Astrocyte of the hippocampus (primary cell): ENCODE measurements around the gene DBET.
"Not testable (repeated sequence)": the region's sequence is repeated elsewhere in the genome, so short reads cannot be mapped to it uniquely, and the experiment has no call there.

Experiments
- DNase-seq: peaks from one replicate; pipeline ENCODE4 v3.0.0; 2011; ENCODE audit warnings: low read depth, low spot score

The DBET gene

DNA sequence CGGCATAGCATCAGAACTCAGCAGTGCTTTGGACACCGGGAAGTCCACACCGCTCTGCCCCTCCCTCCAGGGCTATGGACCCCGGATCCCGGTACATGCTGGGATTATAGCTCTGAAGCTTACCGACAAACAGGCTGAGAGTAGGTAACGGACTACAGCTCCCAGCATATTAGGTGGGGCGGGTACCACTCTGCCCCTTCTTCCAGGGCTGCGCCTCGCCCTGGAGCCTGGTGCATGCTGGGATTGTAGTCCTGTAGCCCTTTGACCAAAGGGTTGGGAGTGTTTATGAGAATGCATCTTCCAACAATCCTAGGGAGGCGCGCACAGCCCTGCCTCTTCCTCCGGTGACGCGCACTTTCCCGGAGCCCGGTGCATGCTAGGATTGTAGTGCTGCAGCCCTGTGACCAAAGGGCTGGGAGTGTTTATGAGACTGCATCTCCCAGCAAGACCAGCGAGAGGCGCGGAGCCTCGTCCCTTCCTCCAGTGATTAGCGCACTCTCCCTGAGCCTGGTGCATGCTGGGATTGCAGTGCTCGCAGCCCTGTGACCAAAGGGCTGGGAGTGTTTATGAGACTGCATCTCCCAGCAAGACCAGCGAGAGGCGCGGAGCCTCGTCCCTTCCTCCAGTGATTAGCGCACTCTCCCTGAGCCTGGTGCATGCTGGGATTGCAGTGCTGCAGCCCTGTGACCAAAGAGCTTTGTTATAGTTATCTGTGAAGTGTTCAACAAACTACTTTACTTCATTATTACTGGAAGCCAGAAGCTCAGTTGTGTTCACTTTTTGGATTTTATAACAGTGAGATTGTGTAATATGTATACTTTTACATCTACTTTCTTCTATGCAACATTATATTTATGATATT is 14.7 kb upstream of the DBET start:
- not testable (repeated sequence) for DNase-seq

GRCh38 chr4:190058997-190059396 is 5.3 kb upstream of the DBET start:
- DNase-seq, result not testable (repeated sequence)

DNA sequence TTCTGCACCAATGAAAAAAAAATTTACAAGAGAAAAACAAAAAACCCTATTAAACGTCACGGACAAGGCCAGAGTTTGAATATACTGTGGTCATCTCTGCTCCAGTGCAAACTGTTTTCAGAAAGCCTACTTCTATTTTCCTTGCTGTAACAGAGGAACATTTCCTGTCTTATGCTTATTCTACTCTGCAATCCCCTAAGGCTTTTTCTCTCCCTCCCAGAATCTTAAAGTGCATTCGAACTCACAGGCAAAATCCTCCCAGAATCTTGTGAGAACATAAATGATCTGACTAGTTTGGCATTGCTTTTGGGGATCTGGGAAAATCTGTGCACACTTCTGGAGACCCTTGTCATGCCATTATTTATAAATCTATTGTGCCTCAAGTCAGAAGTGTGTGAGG is 503 bp downstream of the DBET start:
- not testable (repeated sequence) for DNase-seq

DNA sequence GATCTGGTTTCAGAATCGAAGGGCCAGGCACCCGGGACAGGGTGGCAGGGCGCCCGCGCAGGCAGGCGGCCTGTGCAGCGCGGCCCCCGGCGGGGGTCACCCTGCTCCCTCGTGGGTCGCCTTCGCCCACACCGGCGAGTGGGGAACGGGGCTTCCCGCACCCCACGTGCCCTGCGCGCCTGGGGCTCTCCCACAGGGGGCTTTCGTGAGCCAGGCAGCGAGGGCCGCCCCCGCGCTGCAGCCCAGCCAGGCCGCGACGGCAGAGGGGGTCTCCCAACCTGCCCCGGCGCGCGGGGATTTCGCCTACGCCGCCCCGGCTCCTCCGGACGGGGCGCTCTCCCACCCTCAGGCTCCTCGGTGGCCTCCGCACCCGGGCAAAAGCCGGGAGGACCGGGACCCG is 4.0 kb downstream of the DBET start:
- DNase-seq, result not testable (repeated sequence)

DNA sequence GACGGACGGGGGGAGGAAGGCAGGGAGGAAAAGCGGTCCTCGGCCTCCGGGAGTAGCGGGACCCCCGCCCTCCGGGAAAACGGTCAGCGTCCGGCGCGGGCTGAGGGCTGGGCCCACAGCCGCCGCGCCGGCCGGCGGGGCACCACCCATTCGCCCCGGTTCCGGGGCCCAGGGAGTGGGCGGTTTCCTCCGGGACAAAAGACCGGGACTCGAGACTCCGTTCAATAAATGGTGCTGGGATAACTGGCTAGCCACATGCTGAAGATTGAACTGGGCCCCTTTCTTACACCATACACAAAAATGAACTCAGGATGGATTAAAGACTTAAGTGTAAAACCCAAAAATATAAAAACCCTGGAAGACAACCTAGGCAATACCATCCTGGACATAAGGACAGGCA is 28.8 kb downstream of the DBET start:
- DNase-seq, result not testable (repeated sequence)

DNA sequence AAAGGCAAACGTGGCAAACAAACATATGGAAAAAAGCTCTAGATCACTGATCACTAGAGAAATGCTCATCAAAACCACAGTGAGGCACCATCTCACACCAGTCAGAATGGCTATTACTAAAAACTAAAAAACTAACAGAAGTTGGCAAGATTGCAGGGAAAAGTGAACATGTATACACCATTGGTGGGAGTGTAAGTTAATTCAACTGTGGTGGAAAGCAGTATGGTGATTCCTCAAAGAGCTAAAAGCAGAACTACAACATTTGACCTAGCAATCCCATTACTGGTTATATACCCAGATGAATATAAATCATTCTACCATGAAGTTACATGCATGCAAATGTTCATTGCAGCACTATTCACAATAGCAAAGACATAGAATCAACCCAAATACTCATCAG is 29.7 kb downstream of the DBET start:
- not testable (repeated sequence) for DNase-seq

DNA sequence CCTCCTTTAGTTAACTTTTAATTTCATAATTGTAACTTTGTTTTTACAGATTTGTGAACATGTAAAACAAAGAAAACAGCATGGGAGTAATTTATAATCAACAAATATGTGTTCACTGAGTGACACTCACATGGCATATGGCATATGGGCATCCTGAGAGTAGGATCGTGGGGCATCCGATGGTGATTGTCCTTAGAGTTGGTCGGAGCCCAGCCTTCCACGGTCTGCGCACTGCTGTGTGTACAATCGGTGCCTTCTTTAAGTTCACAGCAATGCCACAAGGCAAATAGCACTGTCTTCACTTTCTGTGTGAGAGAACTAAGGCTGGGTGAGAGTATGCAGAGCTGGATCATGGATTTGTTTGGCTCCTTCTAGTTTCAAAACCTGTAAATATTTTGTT is 31.0 kb downstream of the DBET start:
- not testable (repeated sequence) for DNase-seq

DNA sequence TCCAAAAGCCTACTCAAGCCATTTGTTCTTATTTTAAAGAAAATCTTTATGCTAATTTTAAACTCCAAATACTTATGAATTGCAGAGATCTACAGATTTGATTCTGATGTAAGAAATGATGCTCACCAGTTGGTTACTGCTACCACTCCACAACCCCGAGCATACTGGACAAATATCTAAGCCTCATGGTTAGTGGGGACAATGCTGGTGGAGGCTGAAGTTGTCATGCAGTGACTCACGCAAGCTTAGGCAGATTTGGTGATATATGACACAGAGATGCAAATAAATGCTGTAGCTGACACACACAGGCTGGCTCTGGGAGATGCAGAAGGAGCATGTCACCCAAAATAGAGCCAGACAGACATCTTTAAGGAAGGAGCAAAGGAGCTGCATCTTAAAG is 35.3 kb downstream of the DBET start:
- not testable (repeated sequence) for DNase-seq

GRCh38 chr4:190101525-190101924 is 37.2 kb downstream of the DBET start:
- DNase-seq, result not testable (repeated sequence)

GRCh38 chr4:190106191-190106590 is 41.9 kb downstream of the DBET start:
- DNase-seq, result not testable (repeated sequence)

DNA sequence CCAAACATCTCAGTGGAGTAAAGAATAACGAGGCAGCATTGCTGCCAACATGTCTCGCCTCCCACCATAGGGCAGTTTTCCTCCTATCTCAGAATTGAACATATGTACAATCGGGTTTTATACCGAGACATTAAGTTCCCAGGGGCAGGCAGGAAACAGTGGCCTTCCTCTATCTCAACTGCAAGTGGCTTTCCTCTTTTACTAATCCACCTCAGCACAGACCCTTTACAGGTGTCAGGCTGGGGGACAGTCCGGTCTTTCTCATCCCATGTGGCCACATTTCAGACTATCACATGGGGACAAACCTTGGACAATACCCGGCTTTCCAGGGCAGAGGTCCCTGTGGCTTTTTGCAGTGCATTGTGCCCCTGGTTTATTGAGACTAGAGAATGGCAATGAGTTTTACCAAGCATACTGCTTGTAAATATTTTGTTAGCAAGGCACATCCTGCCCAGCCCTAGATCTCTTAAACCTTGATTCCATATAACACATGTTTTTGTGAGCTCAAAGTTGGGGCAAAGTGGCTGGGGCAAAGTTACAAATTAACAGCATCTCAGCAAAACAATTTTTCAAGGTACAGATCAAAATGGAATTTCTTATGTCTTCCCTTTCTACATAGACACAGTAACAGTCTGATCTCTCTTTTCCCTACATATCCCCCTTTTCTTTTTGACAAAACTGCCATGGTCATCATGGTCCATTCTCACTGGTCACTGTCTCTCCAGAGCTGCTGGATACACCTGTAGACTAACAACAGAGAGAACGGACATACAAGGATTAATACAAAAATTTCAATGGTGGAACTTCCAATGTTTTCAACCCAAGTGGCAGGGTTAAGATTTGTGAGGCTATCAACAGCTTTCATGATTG is 42.5 kb downstream of the DBET start:
- DNase-seq, result not testable (repeated sequence)

DNA sequence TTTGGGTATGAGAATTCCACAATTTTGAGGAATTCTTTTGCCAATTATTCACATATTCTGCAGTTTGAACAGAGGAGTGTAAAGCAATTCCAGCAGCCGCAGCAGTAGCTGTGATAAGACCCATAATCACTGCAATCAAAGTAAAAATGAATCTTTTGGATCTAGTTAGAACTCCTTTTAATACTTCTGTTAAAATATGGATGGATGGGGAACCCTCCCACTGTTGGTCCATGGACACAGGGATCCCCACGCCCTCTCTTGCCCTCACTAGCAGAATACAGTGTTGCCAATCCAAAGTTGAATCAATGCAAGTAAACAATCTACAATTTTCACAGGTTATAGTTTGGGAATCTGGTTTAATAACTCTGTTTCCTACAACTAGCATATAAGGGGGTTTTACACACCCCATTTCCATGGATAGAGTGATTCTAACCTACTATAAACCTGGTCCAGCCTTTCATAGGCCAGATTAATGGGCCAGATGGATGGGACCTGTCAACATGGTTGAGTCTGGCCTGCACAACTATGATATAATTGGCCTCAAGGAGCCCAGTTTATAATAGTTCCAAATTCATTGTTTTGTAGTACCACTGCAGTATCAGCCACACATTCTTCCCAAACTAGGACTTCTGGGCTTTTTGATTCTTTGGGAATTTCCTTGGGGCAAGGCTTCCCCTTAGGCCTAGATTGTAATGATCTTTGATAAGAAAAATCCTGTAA is 43.6 kb downstream of the DBET start:
- DNase-seq, result not testable (repeated sequence)

DNA sequence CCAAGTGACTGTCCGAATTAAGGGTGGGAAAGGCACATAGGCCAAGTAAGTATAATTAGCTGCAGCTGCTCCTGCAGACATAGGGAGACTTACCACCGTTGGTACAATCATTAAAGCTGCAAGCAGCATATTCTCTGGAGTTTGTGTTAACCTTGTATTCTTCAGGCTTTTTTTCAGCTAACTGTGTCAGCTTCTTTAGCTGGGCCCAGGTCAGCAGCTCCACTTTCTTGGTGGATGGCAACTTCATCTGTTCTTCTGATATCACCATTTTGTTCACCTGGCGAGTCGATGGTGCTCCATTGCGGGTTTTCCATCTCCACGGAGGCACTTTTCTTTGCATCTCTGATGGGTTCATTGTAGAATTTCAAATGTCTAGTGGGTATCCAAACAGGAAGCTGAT is 44.5 kb downstream of the DBET start:
- DNase-seq, result not testable (repeated sequence)

GRCh38 chr4:190109390-190110011 is 45.2 kb downstream of the DBET start:
- not testable (repeated sequence) for DNase-seq

DNA sequence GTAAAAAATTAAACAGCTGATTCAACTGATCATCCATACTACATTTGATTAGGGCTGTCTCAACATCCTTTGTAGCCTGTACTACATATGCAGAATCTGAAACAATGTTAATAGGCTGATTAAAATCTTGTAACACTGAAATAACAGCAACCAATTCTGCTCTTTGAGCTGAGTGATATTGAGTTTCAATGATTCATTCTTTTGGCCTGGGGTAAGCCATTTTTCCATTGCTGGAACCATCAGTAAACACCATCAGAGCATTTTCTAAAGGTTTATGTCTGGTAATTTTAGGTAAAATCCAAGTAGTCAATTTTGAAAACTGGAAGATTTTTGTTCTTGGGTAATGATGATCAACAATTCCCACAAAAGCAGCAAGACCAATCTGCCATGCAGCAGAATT is 45.7 kb downstream of the DBET start:
- DNase-seq, result not testable (repeated sequence)

DNA sequence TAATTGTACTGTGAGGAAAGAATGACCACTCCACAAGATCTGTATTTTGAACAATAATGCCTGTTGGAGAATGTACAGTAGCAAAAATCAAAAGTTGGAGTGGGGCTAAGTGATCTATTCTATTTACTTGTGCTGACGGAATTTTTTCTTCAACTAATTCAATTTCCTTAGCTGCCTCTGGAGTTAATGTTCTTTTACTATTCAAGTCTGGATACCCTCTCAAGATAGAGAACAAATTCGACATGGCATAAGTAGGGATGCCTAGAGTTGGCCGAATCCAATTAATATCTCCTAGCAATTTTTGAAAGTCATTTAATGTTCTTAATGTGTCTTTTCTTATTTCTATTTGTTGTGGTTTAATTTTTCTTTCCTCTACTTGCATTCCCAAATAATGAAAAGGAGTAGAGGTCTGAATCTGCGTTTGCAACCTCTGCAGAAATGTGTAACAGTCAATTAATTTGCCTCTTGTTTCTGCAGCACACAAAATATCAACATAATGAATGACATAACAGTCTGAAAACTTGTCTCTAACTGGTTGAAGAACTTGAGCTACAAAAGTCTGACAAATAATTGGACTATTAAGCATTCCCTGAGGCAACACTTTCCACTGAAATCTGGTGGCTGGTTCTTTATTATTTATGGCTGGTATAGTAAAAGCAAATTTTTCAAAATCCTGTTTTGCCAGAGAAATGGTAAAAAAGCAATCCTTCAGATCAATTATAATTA is 46.4 kb downstream of the DBET start:
- not testable (repeated sequence) for DNase-seq

DNA sequence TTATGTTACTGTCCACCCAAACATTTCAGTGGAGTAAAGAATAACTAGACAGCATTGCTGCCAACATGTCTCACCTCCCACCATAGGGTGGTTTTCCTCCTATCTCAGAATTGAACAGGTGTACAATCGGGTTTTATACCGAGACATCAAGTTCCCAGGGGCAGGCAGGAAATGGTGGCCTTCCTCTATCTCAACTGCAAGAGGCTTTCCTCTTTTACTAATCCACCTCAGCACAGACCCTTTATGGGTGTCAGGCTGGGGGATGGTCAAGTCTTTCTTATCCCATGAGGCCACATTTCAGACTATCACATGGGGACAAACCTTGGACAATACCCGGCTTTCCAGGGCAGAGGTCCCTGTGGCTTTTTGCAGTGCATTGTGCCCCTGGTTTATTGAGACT is 48.6 kb downstream of the DBET start:
- DNase-seq, result not testable (repeated sequence)

DNA sequence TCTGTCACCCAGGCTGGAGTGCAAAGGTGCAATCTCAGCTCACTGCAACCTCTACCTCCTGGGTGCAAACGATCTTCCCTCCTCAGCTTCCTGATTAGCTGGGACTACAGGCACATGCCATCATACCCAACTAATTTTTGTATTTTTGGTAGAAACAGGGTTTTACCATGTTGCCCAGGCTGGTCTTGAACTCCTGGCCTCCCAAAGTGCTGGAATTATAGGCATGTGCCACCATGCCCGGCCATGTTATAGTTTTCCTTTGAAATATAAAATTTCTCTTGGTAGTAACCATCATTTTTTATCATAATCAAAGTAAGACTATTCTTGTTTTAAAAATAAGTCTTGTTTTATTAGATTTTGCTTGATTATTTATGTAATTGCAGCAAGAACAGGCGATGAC is 50.7 kb downstream of the DBET start:
- DNase-seq, result not testable (repeated sequence)
